Epithelial cell of prostate (primary cell): ENCODE data around the gene SPTB.

ENCODE experiments used
- DNase-seq: peaks from one replicate; pipeline ENCODE4 v3.0.0-alpha.2; 2011; ENCODE audit warnings: low read depth, low spot score
- H3K27ac ChIP-seq: fragments of 450-650 bp; 2 replicates; pipeline ENCODE4 v1.5.1; 2017; ENCODE audit warnings: mild to moderate bottlenecking

The SPTB gene

GRCh38 chr14:64856529-64857445, 22.9 kb downstream of the SPTB start:
- no peak overlapping the region for H3K27ac ChIP-seq
- DNase-seq = no peak

GRCh38 chr14:64855721-64856528, 23.8 kb downstream of the SPTB start:
- DNase-seq = no peak
- no peak overlapping the region for H3K27ac ChIP-seq

GRCh38 chr14:64850369-64851137, 29.2 kb downstream of the SPTB start:
- DNase-seq = no peak
- H3K27ac ChIP-seq = no peak overlapping the region

GRCh38 chr14:64849940-64850339, 29.8 kb downstream of the SPTB start:
- no peak for DNase-seq
- H3K27ac ChIP-seq = no peak overlapping the region

- H3K27ac ChIP-seq = no peak overlapping the region
- no peak for DNase-seq
Measured at GRCh38 chr14:64848239-64848638, 31.5 kb downstream of the SPTB start.

GRCh38 chr14:64846319-64846718, 33.4 kb downstream of the SPTB start:
- no peak overlapping the region for H3K27ac ChIP-seq
- no peak for DNase-seq

- H3K27ac ChIP-seq = no peak overlapping the region
- DNase-seq = no peak
Measured at GRCh38 chr14:64845878-64846277, 33.8 kb downstream of the SPTB start.

- no peak overlapping the region for H3K27ac ChIP-seq
- no peak for DNase-seq
Measured at GRCh38 chr14:64844969-64845536, 34.7 kb downstream of the SPTB start.

- no peak for DNase-seq
- H3K27ac ChIP-seq = no peak overlapping the region
Measured at GRCh38 chr14:64844272-64844671, 35.4 kb downstream of the SPTB start.

- DNase-seq = no peak
- no peak overlapping the region for H3K27ac ChIP-seq
Measured at GRCh38 chr14:64843548-64843947, 36.2 kb downstream of the SPTB start.

GRCh38 chr14:64841772-64842750, 37.6 kb downstream of the SPTB start:
- DNase-seq = no peak
- no peak overlapping the region for H3K27ac ChIP-seq

GRCh38 chr14:64841121-64841651, 38.5 kb downstream of the SPTB start:
- no peak overlapping the region for H3K27ac ChIP-seq
- peak; percentile 37 for DNase-seq

- DNase-seq = peak; percentile 57
- H3K27ac ChIP-seq = no peak overlapping the region
Measured at GRCh38 chr14:64838656-64839055, 41.1 kb downstream of the SPTB start.

GRCh38 chr14:64835431-64835830, 44.3 kb downstream of the SPTB start:
- DNase-seq = no peak
- H3K27ac ChIP-seq = no peak overlapping the region

- H3K27ac ChIP-seq = no peak overlapping the region
- DNase-seq = no peak
Measured at GRCh38 chr14:64834965-64835364, 44.7 kb downstream of the SPTB start.

GRCh38 chr14:64831419-64831818, 48.3 kb downstream of the SPTB start:
- no peak for DNase-seq
- no peak overlapping the region for H3K27ac ChIP-seq

- H3K27ac ChIP-seq = no peak overlapping the region
- DNase-seq = no peak
Measured at GRCh38 chr14:64830961-64831360, 48.7 kb downstream of the SPTB start.

GRCh38 chr14:64828071-64828470, 51.6 kb downstream of the SPTB start:
- no peak overlapping the region for H3K27ac ChIP-seq
- no peak for DNase-seq

- DNase-seq = no peak
- no peak overlapping the region for H3K27ac ChIP-seq
Measured at GRCh38 chr14:64826845-64827244, 52.9 kb downstream of the SPTB start.
